ENCODE data around the gene PTPRO.

GRCh38 chr12:15274561-15274967 lies 47.7 kb upstream of the PTPRO start:
- TF ChIP-seq POLR2A (IDR thresholded peaks at IDR 0.05) (no peak), CTCF (IDR thresholded peaks at IDR 0.05) (no peak)
